Caco-2 (cell line): Measurements from ENCODE around the gene CYB5A. TPM values are rescaled to one million over a fixed set of nuclear protein-coding genes. Genes with fewer than 3 reads are reported as not detected.

Experiments used
- BruUV-seq: library from RNA; stranded (reverse); fragments of 400-500 nt; replicated peaks from 2 replicates; lab custom pipeline; 2021; lab: Mats Ljungman, UMichigan
- CTCF ChIA-PET: fragments of 300-600 bp; sonication (Branson Sonifier 250); formaldehyde crosslinking; loops from one replicate; lab custom pipeline; 2022; ENCODE audit warnings: antibody characterized with exemption; lab: Charles Lee
- POLR2A ChIA-PET: fragments of 300-600 bp; sonication (Branson Sonifier 250); formaldehyde crosslinking; loops from one replicate; lab custom pipeline; 2022; ENCODE audit warnings: antibody characterized with exemption; lab: Charles Lee
- DNase-seq, 2 experiments: peaks; one replicate each; pipeline versions ENCODE4 v3.0.0 to v3.0.0-alpha.2; 2020 to 2022
- H3K27me3 ChIP-seq: replicated peaks from 2 replicates; pipeline ENCODE4 v1.6.0; 2011; ENCODE audit warnings: low read length; ENCODE audit not compliant: control insufficient read depth, insufficient read depth
- H3K36me3 ChIP-seq: 2 replicates; pipeline ENCODE4 v1.5.1; 2011; ENCODE audit warnings: low read length; ENCODE audit not compliant: control insufficient read depth, insufficient read depth
- H3K4me1 ChIP-seq: fragments of 250-450 bp; sonication (Bioruptor Pico); 2 replicates; pipeline ENCODE4 v1.5.1; 2020; ENCODE audit warnings: mild to moderate bottlenecking
- H3K4me3 ChIP-seq: 2 replicates; pipeline ENCODE4 v1.5.1; 2011; ENCODE audit warnings: low read depth, mild to moderate bottlenecking, control low read depth, low read length
- H3K9me3 ChIP-seq: fragments of 250-450 bp; sonication (Bioruptor Pico); 2 replicates; pipeline ENCODE4 v1.5.1; 2020; ENCODE audit warnings: mild to moderate bottlenecking, moderate library complexity
- H3K27ac Mint-ChIP-seq: one replicate; pipeline ENCODE4 v1.8.0; 2022; ENCODE audit warnings: mixed read lengths; ENCODE audit not compliant: unreplicated experiment
- H3K27me3 Mint-ChIP-seq: one replicate; pipeline ENCODE4 v1.8.0; 2022; ENCODE audit warnings: mixed read lengths; ENCODE audit not compliant: insufficient read depth, unreplicated experiment
- H3K36me3 Mint-ChIP-seq: one replicate; pipeline ENCODE4 v1.8.0; 2022; ENCODE audit warnings: mild to moderate bottlenecking, mixed read lengths; ENCODE audit not compliant: insufficient read depth, unreplicated experiment
- H3K4me1 Mint-ChIP-seq: one replicate; pipeline ENCODE4 v1.8.0; 2022; ENCODE audit warnings: low read depth, mixed read lengths; ENCODE audit not compliant: unreplicated experiment
- H3K4me3 Mint-ChIP-seq: one replicate; pipeline ENCODE4 v1.8.0; 2022; ENCODE audit warnings: mild to moderate bottlenecking, moderate library complexity, mixed read lengths; ENCODE audit not compliant: unreplicated experiment
- H3K9me3 Mint-ChIP-seq: one replicate; pipeline ENCODE4 v1.8.0; 2022; ENCODE audit warnings: mixed read lengths; ENCODE audit not compliant: unreplicated experiment
- CTCF ChIP-seq, 2 experiments: fragments of 200-600 bp in 1 of 2; IDR thresholded peaks; 1 replicate in 1 of 2; 2 replicates in 1 of 2; pipeline versions ENCODE4 v1.5.1 to v1.8.0; 2011 to 2022; ENCODE audit warnings: antibody characterized with exemption in 1 of 2, control low read depth in 1 of 2, inconsistent platforms in 1 of 2, low read depth in 1 of 2, low read length in 1 of 2, mild to moderate bottlenecking in 1 of 2, moderate library complexity in 1 of 2; ENCODE audit not compliant: insufficient read depth in 1 of 2, severe bottlenecking in 1 of 2, unreplicated experiment in 1 of 2
- intact Hi-C: fragments of 100-400 bp; cut with micrococcal nuclease; formaldehyde crosslinking; loops from one replicate; pipeline ENCODE4 v1.10.0; 2022; ENCODE audit not compliant: unreplicated experiment
- total RNA-seq: library from RNA; stranded (reverse); gene quantifications from 2 replicates; pipeline ENCODE4 v1.2.3, GENCODE V29; 2022

Gene CYB5A
- total RNA-seq, 1 experiment from 2014 or later, result 103 TPM

- H3K4me3 ChIP-seq, result no peak overlapping the region
- Mint-ChIP-seq H3K36me3 (no peaks in the 10 kb centered on the region), H3K4me3 (no peak overlapping the region), H3K9me3 (no peaks in the 10 kb centered on the region), H3K27ac (no peak overlapping the region), H3K4me1 (peaks cover 4% of the 10 kb centered on the region), H3K27me3 (no peaks in the 10 kb centered on the region)
- no peak for DNase-seq
- H3K27me3 ChIP-seq, result no peaks in the 10 kb centered on the region
- no peak for TF ChIP-seq CTCF (IDR thresholded peaks at IDR 0.05; ENCODE audit: insufficient read depth in 1 of 2, low read depth in 1 of 2, low read length in 1 of 2, severe bottlenecking in 1 of 2, unreplicated experiment in 1 of 2)
- H3K36me3 ChIP-seq, result no peaks in the 10 kb centered on the region
- intact Hi-C loops, result no loop called here
- CTCF ChIA-PET, result interaction anchor here (1.1 kb wide), 1 partner anchor 33 kb away, joined by 3 read pairs; no protein-coding TSS in a partner anchor
- no peaks in the 10 kb centered on the region for H3K9me3 ChIP-seq
- peaks cover 16% of the 10 kb centered on the region; the same call in 1 of the 2 replicates for H3K4me1 ChIP-seq
- POLR2A ChIA-PET, result no interaction called here
- BruUV-seq, result no TSS peak
Observed at GRCh38 chr18:74326231-74326630, 34.5 kb upstream of the CYB5A start.

- H3K4me1 ChIP-seq, result peaks cover 12% of the 10 kb centered on the region
- H3K27me3 ChIP-seq, result no peaks in the 10 kb centered on the region
- CTCF ChIA-PET, result no interaction called here
- H3K4me3 ChIP-seq, result no peak overlapping the region
- Mint-ChIP-seq H3K4me1 (no peaks in the 10 kb centered on the region), H3K27me3 (no peaks in the 10 kb centered on the region), H3K27ac (no peak overlapping the region), H3K4me3 (no peak overlapping the region), H3K9me3 (peaks cover 13% of the 10 kb centered on the region), H3K36me3 (no peaks in the 10 kb centered on the region)
- DNase-seq, result peak in 1 of 2 experiments; percentile 35
- intact Hi-C loops, result loop anchor here (2.0 kb wide), 1 partner anchor 14 kb away; no protein-coding TSS in a partner anchor
- POLR2A ChIA-PET, result no interaction called here
- no peaks in the 10 kb centered on the region for H3K36me3 ChIP-seq
- no peak for TF ChIP-seq CTCF (IDR thresholded peaks at IDR 0.05; ENCODE audit: insufficient read depth in 1 of 2, low read depth in 1 of 2, low read length in 1 of 2, severe bottlenecking in 1 of 2, unreplicated experiment in 1 of 2)
- H3K9me3 ChIP-seq, result no peaks in the 10 kb centered on the region
- no TSS peak for BruUV-seq
Observed at GRCh38 chr18:74316257-74317170, 24.8 kb upstream of the CYB5A start.

GRCh38 chr18:74315464-74316256 is 23.9 kb upstream of the CYB5A start, which contains the start of gene C18orf63:
C18orf63 (plus strand) TSS chr18:74315839; CDS start chr18:74317866, 2,027 bp downstream.
- peaks cover under 1% of the 10 kb centered on the region for H3K4me1 Mint-ChIP-seq
- DNase-seq, result no peak
- no peak within 1 kb of the TSS for H3K4me3 ChIP-seq
- intact Hi-C loops, result loop anchor here (2.0 kb wide), 1 partner anchor 15 kb away; no protein-coding TSS in a partner anchor
- BruUV-seq, result no TSS peak
- H3K9me3 Mint-ChIP-seq, result peaks cover 15% of the 10 kb centered on the region
- H3K36me3 ChIP-seq, result no peaks in the 10 kb centered on the region
- ChIA-PET CTCF (no interaction called here), POLR2A (no interaction called here)
- H3K27ac Mint-ChIP-seq, result peak within 1 kb of the TSS; percentile 48
- no peaks in the 10 kb centered on the region for H3K27me3 ChIP-seq
- no peaks in the 10 kb centered on the region for H3K9me3 ChIP-seq
- H3K36me3 Mint-ChIP-seq, result no peaks in the 10 kb centered on the region
- TF ChIP-seq CTCF (IDR thresholded peaks at IDR 0.05; ENCODE audit: insufficient read depth in 1 of 2, low read depth in 1 of 2, low read length in 1 of 2, severe bottlenecking in 1 of 2, unreplicated experiment in 1 of 2), result no peak
- H3K4me3 Mint-ChIP-seq, result no peak within 1 kb of the TSS
- no peaks in the 10 kb centered on the region for H3K27me3 Mint-ChIP-seq
- H3K4me1 ChIP-seq, result peaks cover 12% of the 10 kb centered on the region
